Measurements from ENCODE around the gene PRPF6. TPM values are rescaled to one million over a fixed set of nuclear protein-coding genes. Genes with fewer than 3 reads are reported as not detected.

The PRPF6 gene
- polyA plus RNA-seq, 1 donor from 2014 or later = 91.9 TPM

DNA sequence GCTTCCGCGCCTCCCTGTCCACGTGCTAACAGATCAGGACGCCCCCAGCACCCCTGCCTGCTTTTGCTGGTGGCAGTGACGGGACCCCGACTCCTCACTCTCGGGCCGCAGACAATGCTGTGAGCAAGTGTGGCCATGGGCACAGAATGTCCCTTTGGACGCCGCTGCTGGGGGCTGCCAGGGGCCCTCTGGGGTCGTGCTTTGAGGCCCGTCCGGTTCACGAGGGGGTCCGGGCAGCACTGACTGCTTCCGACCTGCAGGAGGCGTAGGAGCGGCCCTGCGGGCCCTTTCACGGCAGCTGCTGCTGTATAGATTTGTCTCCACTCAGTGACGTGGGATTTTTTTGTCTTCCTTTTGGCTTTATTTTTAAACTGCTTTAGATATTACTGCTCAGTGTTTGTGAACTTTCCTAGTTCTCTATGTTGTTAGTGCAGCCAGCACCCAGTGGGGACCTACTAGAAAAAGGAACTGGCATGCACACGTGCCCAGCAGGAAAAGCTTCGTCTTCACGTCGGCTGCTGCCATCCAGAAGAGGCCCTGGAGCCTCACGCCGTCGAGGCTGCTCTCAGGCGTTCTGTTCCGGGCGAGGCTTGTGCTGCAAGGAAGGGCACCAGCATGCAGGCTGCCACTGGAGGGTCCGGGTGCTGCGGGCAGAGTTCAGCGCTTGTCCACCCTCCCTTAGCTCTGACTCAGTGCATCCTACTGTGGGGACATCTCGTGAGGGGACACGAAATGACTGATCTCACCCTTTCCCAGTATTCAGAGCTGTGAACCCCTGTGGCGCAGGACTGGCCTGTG lies 46.5 kb upstream of the PRPF6 start:
- Histone ChIP-seq H3K36me3 (ENCODE audit: insufficient read depth, low read length) (peaks cover 3% of the 10 kb centered on the region), H3F3A (ENCODE audit: insufficient read depth, low read length, poor library complexity, severe bottlenecking) (no peaks in the 10 kb centered on the region), H3K27ac (ENCODE audit: low read length) (no peak overlapping the region), H3K79me2 (replicated peaks; ENCODE audit: insufficient read depth, low read length) (no peaks in the 10 kb centered on the region), H3K9me3 (ENCODE audit: low read length) (no peaks in the 10 kb centered on the region), H3K9ac (ENCODE audit: low read length) (no peak overlapping the region), H3K27me3 (ENCODE audit: insufficient read depth, low read depth, low read length) (no peaks in the 10 kb centered on the region), H3K4me3 (ENCODE audit: low read length) (no peak overlapping the region), H2AFZ (ENCODE audit: low read depth, low read length) (no peak overlapping the region), H3K4me2 (ENCODE audit: low read length) (no peak overlapping the region), H3K9me2 (ENCODE audit: insufficient read depth, low read length) (no peaks in the 10 kb centered on the region), H4K20me1 (ENCODE audit: insufficient read depth) (no peaks in the 10 kb centered on the region)
- TF ChIP-seq TAF1 (IDR thresholded peaks at IDR 0.05; ENCODE audit: low read depth) (no peak), EP300 (conservative IDR thresholded peaks at IDR 0.05; ENCODE audit: poor library complexity, severe bottlenecking) (no peak), MXI1 (conservative IDR thresholded peaks at IDR 0.05; ENCODE audit: poor library complexity, severe bottlenecking) (no peak), RAD21 (conservative IDR thresholded peaks at IDR 0.05) (no peak), SMC3 (conservative IDR thresholded peaks at IDR 0.05; ENCODE audit: poor library complexity) (no peak), EZH2 (IDR thresholded peaks at IDR 0.05; ENCODE audit: borderline replicate concordance, insufficient read depth, low read length, poor library complexity, severe bottlenecking) (no peak), POLR2AphosphoS5 (IDR thresholded peaks at IDR 0.05) (no peak)
- TF ChIP-seq, protein P1, sequence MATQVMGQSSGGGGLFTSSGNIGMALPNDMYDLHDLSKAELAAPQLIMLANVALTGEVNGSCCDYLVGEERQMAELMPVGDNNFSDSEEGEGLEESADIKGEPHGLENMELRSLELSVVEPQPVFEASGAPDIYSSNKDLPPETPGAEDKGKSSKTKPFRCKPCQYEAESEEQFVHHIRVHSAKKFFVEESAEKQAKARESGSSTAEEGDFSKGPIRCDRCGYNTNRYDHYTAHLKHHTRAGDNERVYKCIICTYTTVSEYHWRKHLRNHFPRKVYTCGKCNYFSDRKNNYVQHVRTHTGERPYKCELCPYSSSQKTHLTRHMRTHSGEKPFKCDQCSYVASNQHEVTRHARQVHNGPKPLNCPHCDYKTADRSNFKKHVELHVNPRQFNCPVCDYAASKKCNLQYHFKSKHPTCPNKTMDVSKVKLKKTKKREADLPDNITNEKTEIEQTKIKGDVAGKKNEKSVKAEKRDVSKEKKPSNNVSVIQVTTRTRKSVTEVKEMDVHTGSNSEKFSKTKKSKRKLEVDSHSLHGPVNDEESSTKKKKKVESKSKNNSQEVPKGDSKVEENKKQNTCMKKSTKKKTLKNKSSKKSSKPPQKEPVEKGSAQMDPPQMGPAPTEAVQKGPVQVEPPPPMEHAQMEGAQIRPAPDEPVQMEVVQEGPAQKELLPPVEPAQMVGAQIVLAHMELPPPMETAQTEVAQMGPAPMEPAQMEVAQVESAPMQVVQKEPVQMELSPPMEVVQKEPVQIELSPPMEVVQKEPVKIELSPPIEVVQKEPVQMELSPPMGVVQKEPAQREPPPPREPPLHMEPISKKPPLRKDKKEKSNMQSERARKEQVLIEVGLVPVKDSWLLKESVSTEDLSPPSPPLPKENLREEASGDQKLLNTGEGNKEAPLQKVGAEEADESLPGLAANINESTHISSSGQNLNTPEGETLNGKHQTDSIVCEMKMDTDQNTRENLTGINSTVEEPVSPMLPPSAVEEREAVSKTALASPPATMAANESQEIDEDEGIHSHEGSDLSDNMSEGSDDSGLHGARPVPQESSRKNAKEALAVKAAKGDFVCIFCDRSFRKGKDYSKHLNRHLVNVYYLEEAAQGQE (IDR thresholded peaks at IDR 0.05; ENCODE audit: borderline replicate concordance) = no peak
- TF ChIP-seq, protein P2, sequence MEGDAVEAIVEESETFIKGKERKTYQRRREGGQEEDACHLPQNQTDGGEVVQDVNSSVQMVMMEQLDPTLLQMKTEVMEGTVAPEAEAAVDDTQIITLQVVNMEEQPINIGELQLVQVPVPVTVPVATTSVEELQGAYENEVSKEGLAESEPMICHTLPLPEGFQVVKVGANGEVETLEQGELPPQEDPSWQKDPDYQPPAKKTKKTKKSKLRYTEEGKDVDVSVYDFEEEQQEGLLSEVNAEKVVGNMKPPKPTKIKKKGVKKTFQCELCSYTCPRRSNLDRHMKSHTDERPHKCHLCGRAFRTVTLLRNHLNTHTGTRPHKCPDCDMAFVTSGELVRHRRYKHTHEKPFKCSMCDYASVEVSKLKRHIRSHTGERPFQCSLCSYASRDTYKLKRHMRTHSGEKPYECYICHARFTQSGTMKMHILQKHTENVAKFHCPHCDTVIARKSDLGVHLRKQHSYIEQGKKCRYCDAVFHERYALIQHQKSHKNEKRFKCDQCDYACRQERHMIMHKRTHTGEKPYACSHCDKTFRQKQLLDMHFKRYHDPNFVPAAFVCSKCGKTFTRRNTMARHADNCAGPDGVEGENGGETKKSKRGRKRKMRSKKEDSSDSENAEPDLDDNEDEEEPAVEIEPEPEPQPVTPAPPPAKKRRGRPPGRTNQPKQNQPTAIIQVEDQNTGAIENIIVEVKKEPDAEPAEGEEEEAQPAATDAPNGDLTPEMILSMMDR (IDR thresholded peaks at IDR 0.05; ENCODE audit: poor library complexity, severe bottlenecking) = no peak

DNA sequence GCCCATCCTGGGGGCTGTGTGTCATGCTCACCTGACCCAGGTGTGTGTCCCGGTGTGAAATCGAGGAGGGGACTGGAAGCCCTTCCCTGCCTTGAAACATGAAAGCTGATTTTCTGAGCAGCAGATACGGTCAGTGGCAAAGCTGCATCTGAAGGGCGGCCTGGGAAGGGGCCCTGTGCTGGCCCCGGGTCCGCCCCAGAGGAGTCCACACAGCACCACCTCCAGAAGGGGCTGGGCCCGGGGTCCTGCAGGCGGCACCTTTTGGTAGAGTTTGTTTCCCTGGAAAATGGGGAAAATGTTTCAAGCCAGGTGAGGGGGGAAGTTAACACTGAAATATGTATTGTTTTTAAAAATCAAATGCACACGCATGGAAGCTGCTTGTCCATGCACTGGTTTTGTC lies 45.5 kb upstream of the PRPF6 start:
- Histone ChIP-seq H2AFZ (ENCODE audit: low read depth, low read length) (no peak overlapping the region), H3K9ac (ENCODE audit: low read length) (no peak overlapping the region), H3K27me3 (ENCODE audit: insufficient read depth, low read depth, low read length) (no peaks in the 10 kb centered on the region), H4K20me1 (ENCODE audit: insufficient read depth) (no peaks in the 10 kb centered on the region), H3K79me2 (replicated peaks; ENCODE audit: insufficient read depth, low read length) (no peaks in the 10 kb centered on the region), H3K9me3 (ENCODE audit: low read length) (no peaks in the 10 kb centered on the region), H3K4me2 (ENCODE audit: low read length) (no peak overlapping the region), H3K36me3 (ENCODE audit: insufficient read depth, low read length) (peaks cover 3% of the 10 kb centered on the region), H3F3A (ENCODE audit: insufficient read depth, low read length, poor library complexity, severe bottlenecking) (no peaks in the 10 kb centered on the region), H3K9me2 (ENCODE audit: insufficient read depth, low read length) (no peaks in the 10 kb centered on the region), H3K27ac (ENCODE audit: low read length) (no peak overlapping the region), H3K4me3 (ENCODE audit: low read length) (no peak overlapping the region)
- TF ChIP-seq TAF1 (IDR thresholded peaks at IDR 0.05; ENCODE audit: low read depth) (no peak), POLR2AphosphoS5 (IDR thresholded peaks at IDR 0.05) (no peak), EP300 (conservative IDR thresholded peaks at IDR 0.05; ENCODE audit: poor library complexity, severe bottlenecking) (no peak), MXI1 (conservative IDR thresholded peaks at IDR 0.05; ENCODE audit: poor library complexity, severe bottlenecking) (no peak), EZH2 (IDR thresholded peaks at IDR 0.05; ENCODE audit: borderline replicate concordance, insufficient read depth, low read length, poor library complexity, severe bottlenecking) (no peak), SMC3 (conservative IDR thresholded peaks at IDR 0.05; ENCODE audit: poor library complexity) (no peak)
- TF ChIP-seq, protein P1 (IDR thresholded peaks at IDR 0.05; ENCODE audit: borderline replicate concordance) = no peak
- TF ChIP-seq, protein P2 (IDR thresholded peaks at IDR 0.05; ENCODE audit: poor library complexity, severe bottlenecking) = no peak
